ENCODE data around the gene ENTREP1.

ENTREP1 gene

GRCh38 chr9:69323861-69324260 lies 1.2 kb upstream of the ENTREP1 start:
- no peak for DNase-seq

GRCh38 chr9:69325409-69326212 lies 596 bp downstream of the ENTREP1 start:
- no peak for DNase-seq

- no peak for DNase-seq
Observed at GRCh38 chr9:69326261-69326660, 1.2 kb downstream of the ENTREP1 start.

- no peak for DNase-seq
Observed at GRCh38 chr9:69330580-69330979, 5.6 kb downstream of the ENTREP1 start.

GRCh38 chr9:69331444-69331843 lies 6.4 kb downstream of the ENTREP1 start:
- DNase-seq = no peak

GRCh38 chr9:69332067-69332685 lies 7.2 kb downstream of the ENTREP1 start:
- DNase-seq = no peak

GRCh38 chr9:69333716-69334115 lies 8.7 kb downstream of the ENTREP1 start:
- no peak for DNase-seq

- DNase-seq = no peak
Observed at GRCh38 chr9:69334317-69334716, 9.3 kb downstream of the ENTREP1 start.

GRCh38 chr9:69339620-69340019 lies 14.6 kb downstream of the ENTREP1 start:
- DNase-seq = no peak

GRCh38 chr9:69340631-69341030 lies 15.6 kb downstream of the ENTREP1 start:
- no peak for DNase-seq

- no peak for DNase-seq
Observed at GRCh38 chr9:69342769-69343168, 17.8 kb downstream of the ENTREP1 start.

- DNase-seq = no peak
Observed at GRCh38 chr9:69344459-69344858, 19.4 kb downstream of the ENTREP1 start.

GRCh38 chr9:69346596-69347390 lies 21.8 kb downstream of the ENTREP1 start:
- DNase-seq = no peak

GRCh38 chr9:69347607-69348006 lies 22.6 kb downstream of the ENTREP1 start:
- DNase-seq = no peak

- no peak for DNase-seq
Observed at GRCh38 chr9:69351227-69351626, 26.2 kb downstream of the ENTREP1 start.

GRCh38 chr9:69355232-69355631 lies 30.2 kb downstream of the ENTREP1 start:
- no peak for DNase-seq

- no peak for DNase-seq
Observed at GRCh38 chr9:69357030-69357775, 32.2 kb downstream of the ENTREP1 start.

GRCh38 chr9:69357821-69358220 lies 32.8 kb downstream of the ENTREP1 start:
- no peak for DNase-seq

- no peak for DNase-seq
Observed at GRCh38 chr9:69363191-69363590, 38.2 kb downstream of the ENTREP1 start.

GRCh38 chr9:69364510-69365150 lies 39.6 kb downstream of the ENTREP1 start:
- no peak for DNase-seq

GRCh38 chr9:69370430-69370829 lies 45.4 kb downstream of the ENTREP1 start:
- DNase-seq = no peak

- no peak for DNase-seq
Observed at GRCh38 chr9:69371001-69371400, 46.0 kb downstream of the ENTREP1 start.

GRCh38 chr9:69376651-69377050 lies 51.6 kb downstream of the ENTREP1 start:
- DNase-seq = no peak
